Heart left ventricle (tissue), 13 donors: ENCODE data around the gene EPB41L4B.

Experiments used
- POLR2A ChIP-seq, 2 donors: fragments of 450-650 bp; IDR thresholded peaks; one replicate each; pipeline ENCODE4 v1.6.1; 2017; ENCODE audit warnings: antibody characterized with exemption in 2 of 2, mild to moderate bottlenecking in 2 of 2, moderate library complexity in 2 of 2
- TF ChIP-seq, protein P1 (sequence below), 12 donors: fragments of 200-600 bp; sonication (generic) in 4 of 12; IDR thresholded peaks; one replicate each; pipeline versions ENCODE4 v1.5.0 to v1.8.0; 2018 to 2022; ENCODE audit warnings: antibody characterized with exemption in 12 of 12, mild to moderate bottlenecking in 5 of 12
- donor health status: ischemic (EF 13 %, LVEDD 7.1; RV severe dilation, severe dysfunction).
- donor health status: DM: no; HTN: yes; CAD: no.
- donor health status: DM: no; HTN: no; CAD: no.
- donor health status: ischemic (EF 25% LVEDD 6.9; RV normal size, moderate dysfunction).
- donor health status: ischemic (EF 25% LVEDD 5.7; RV mildly dilated, moderate dysfunction).
- donor health status: ischemic (EF 35%, LVEDD 5.7; RV mildly dilated, moderate dysfunction).
- donor health status: nonischemic (EF 11% LVEDD 7.7; RV severe dilation, severe dysfunction).
- donor health status: DM: yes; HTN: yes; CAD: no.
- donor health status: PGD.
- donor health status: ischemic (EF 29% LVEDD 5.4; RV normal size, mild dysfunction).
- donor health status: nonischemic (EF 23%, LVEDD 6.1; RV moderate dilation, normal function).

DNA sequence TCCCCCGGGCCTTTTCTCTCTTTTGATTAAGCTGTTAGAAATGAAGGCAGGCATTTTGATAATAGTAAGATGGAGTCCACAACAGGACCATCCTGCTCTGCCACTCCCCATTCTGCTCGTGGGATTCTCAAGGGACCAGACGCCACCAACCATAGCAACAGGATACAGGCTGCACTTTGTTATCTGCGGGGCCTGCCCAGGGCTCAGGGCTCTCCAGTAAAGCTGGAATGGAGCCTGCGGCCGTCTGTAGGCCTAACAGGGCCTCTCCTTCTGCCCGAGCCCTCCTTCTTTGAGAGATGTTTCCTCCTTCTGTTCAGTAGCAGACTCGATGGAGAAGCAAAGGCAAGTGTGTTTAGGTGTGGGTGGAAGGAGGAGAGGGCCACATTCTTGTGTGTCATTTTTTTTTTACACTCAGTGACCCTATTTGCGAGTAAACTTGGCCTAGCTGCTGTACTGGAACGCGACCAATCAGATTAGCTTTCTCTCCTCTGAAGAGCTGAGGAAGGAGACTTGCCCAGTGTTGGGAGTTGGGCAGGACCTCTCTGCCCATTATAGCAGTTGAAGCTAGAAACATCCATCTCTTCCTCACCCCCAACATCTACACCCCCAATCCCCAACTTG lies 8.9 kb upstream of the EPB41L4B start:
- TF ChIP-seq, protein P1, sequence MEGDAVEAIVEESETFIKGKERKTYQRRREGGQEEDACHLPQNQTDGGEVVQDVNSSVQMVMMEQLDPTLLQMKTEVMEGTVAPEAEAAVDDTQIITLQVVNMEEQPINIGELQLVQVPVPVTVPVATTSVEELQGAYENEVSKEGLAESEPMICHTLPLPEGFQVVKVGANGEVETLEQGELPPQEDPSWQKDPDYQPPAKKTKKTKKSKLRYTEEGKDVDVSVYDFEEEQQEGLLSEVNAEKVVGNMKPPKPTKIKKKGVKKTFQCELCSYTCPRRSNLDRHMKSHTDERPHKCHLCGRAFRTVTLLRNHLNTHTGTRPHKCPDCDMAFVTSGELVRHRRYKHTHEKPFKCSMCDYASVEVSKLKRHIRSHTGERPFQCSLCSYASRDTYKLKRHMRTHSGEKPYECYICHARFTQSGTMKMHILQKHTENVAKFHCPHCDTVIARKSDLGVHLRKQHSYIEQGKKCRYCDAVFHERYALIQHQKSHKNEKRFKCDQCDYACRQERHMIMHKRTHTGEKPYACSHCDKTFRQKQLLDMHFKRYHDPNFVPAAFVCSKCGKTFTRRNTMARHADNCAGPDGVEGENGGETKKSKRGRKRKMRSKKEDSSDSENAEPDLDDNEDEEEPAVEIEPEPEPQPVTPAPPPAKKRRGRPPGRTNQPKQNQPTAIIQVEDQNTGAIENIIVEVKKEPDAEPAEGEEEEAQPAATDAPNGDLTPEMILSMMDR (IDR thresholded peaks at IDR 0.05) = no peak
- no peak for TF ChIP-seq POLR2A (IDR thresholded peaks at IDR 0.05)
